Measurements from ENCODE around the gene BAMBI.
A peak's percentile ranks its signal among the peaks of the same experiment; 100 is the strongest.

Gene BAMBI

DNA sequence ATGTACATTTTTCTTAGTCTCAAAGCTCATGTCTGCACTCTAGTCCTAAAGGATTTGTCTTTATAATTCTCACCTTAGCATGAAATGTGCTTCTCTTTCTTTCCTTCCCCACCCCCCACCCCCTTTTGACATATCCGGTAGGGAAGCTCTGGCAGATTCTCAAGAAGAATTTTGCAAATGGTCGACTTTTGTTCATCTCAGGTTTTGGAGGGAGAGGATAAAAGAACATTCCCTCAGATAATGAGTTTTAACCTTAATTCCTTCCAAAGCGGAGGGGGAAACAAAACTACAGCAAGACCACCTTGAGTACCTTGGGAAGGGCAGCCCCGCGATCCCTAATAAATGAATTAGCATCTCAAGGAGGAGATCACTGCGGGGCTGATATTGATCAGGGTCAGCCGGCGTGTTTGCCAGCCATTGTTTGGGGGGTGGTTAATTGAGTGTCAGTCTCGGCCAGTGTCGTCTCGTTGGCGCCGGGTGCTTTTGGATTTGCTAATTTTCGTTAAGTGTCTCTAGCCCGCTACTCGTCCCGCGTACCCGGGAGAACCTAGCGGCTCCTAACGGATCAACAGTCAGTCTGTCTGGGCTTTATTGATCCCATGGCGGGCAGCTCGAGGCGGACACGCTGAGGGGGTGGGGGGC, 874 bp upstream of the BAMBI start:
- DNase-seq (ENCODE audit: low spot score), result no peak

DNA sequence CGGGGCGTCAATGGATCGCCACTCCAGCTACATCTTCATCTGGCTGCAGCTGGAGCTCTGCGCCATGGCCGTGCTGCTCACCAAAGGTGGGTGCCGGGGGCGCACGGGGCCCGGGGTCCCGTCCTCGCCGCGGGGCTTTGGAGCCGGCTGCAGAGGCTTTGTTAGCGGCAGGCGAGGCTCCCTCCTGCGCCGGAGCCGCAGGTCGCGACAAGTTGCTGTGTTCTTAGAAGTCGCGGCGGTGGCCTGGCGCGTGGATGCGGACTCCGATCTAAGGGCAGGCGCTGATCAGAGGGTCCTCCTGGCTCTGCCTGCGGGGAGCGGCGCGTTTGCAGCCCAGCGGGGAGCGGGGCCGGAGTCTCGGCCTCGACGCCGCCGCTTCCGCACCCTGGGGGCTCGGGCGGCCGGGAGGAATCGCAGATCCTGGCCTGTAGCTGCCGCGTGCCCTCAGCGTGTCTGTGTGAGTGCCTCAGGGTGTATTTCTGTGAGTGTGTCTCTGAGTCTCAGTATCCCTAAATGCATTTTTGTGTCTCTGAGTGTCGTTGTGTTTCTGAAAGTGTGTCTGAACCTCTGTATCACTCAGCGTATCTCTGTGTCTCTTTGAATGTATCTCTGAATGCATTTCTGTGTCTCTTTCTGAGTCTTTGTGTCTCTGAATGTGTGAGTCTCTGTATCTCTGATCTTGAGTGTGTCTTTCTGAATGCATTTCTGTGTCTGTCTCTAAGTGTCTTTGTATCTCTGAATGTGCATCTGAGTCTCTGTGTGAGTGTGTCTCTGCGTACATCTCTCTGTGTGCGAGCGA, 766 bp downstream of the BAMBI start:
- DNase-seq (ENCODE audit: low spot score), result peak; percentile 16

DNA sequence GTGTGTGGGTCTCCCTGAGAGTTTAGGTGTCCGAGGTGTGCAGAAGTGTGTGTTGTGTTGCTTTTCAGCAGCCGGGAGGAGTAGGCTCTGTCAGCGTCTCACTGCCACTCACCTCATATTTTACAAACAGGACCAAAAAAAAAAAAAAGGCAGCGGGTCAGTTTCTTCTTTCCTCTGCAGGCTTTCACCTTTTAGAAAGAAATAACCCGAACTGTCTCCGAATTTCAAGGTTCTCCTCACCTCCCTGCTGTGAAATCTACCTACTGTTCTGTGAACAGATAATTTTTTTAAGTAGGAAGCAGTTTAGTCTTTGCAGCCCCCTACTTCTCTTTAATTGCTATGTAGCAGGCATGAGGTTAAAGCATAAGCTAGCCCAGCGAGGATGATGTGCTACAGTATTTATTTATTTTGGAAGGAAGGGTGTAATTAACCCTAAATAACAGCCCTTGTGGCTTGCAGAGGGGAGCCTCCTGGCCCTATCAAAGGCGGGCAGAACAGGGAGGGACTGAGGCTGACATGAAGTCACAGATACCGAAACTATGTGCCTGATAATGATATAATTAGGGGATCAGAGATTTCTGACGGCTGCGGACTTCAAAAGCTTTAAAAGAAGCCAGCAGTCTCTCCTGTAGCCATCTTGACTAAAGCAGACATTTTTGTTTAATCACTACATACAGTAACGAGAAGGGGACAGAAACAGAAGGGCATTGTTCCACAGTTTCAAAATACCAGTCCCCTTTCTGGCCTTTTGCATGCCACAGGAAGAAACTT, 1.6 kb downstream of the BAMBI start:
- DNase-seq (ENCODE audit: low spot score), result no peak

DNA sequence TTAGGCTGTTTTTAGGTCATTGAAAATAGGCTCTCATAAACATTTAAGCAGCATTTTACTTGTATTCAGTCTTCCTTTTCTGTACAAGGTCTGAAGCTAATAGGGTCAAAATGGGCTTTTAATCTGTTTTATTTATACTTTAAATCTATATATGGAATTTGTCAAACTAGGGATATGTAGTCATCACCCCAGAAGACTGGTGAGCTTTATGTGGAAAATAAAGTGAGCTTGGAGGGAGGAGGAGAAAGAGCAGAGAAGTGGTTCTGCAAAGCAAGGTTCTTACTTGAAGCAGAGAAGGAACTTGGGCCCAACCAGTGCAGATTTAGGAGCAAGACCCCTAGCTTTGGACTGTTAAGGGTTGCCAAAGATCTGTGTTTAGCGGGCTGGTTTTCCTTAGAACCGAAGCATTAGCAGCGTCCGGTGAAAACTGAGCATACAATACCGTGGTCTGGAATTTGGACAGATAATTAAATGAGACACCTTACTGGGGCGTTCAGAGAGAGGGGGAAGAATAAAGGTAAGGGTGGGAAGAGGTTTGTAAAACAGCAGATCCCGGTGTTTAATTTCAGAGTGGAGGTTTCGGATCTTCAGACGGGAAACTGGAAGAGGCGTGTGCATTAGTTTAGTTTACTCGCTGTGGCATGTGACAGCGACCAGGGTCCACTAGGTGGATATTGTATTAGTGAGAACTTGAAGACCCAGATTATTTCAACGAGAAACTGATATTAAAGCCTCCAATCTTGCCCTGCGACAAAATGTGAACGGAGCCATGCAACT, 2.4 kb downstream of the BAMBI start:
- DNase-seq (ENCODE audit: low spot score), result no peak

DNA sequence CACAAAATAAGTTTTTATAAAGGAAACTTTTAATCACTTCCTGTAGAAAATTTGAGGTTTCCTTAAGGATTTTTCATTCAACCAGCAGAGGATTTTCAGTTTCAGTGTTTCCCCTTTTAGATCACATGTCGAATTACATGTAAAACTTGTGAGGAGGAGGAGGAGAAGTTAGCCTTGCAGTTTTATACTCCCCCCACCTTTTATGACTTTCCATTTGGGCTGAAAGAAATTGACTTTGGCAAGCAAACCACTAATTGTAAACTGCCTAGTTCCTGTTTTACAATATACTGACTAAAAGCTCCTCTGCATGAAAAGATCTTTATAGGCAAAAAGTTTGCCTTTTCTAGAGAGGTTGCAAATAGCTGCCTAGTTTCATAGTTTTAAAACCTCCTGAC, 3.0 kb downstream of the BAMBI start:
- DNase-seq (ENCODE audit: low spot score), result no peak

DNA sequence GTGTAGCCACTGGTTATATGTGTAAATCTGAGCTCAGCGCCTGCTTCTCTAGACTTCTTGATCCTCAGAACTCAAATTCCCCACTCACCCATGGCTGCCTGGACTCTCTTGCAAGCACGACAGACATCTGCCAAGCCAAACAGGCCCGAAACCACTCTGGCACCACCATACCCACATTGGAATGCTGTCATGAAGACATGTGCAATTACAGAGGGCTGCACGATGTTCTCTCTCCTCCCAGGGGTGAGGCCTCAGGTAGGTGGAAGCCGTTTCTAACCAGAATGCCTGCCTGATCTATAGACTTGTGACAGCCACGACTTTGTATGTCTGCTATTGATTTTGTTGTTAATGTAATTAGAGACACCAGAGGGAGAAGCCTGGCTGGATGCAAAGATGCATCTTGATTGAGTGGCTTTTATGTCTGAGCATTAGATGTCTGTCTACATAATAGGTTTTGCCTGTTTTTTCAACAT, 4.0 kb downstream of the BAMBI start:
- no peak for DNase-seq (ENCODE audit: low spot score)

DNA sequence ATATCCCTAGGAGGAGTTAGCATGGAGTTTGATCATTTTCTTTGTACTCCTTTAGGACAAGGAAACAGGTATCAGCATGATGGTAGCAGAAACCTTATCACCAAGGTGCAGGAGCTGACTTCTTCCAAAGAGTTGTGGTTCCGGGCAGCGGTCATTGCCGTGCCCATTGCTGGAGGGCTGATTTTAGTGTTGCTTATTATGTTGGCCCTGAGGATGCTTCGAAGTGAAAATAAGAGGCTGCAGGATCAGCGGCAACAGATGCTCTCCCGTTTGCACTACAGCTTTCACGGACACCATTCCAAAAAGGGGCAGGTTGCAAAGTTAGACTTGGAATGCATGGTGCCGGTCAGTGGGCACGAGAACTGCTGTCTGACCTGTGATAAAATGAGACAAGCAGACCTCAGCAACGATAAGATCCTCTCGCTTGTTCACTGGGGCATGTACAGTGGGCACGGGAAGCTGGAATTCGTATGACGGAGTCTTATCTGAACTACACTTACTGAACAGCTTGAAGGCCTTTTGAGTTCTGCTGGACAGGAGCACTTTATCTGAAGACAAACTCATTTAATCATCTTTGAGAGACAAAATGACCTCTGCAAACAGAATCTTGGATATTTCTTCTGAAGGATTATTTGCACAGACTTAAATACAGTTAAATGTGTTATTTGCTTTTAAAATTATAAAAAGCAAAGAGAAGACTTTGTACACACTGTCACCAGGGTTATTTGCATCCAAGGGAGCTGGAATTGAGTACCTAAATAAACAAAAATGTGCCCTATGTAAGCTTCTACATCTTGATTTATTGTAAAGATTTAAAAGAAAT, 4.8 kb downstream of the BAMBI start:
- DNase-seq (ENCODE audit: low spot score), result no peak

DNA sequence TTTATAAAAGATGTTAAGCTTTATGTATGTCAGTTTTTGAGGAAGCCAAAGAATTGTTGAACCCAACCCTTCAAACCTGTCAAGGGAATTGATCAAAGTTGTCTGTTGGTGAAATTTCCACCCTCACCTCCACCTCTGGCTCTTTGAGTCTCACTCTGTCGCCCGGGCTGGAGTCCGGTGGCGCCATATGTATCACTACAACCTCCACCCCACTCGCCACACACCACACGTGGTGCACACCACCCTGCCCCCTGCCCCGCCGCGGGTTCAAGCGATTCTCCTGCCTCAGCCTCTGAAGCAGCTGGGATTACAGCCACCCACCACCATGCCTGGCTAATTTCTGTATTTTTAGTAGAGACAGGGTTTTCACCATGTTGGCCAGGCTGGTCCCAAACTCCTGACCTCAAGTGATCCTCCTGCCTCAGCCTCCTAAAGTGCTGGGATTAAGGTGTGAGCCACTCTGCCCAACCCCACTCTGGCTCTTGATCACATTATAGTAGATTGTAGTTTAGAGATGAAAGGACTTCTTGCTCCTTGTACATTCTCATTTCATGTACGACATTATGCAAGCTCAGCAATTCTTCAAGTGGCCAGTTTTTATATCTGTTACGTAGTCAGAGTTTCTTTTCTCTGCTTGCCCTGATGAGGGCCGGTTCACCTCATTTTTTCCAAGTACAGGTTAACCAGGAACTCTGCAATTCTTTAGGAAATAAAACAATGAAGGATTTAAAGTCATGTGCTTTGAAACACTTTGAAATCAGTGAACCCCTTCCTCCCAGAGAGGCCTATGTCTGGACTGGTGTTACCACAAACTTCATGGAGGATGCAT, 7.0 kb downstream of the BAMBI start:
- DNase-seq (ENCODE audit: low spot score), result no peak

DNA sequence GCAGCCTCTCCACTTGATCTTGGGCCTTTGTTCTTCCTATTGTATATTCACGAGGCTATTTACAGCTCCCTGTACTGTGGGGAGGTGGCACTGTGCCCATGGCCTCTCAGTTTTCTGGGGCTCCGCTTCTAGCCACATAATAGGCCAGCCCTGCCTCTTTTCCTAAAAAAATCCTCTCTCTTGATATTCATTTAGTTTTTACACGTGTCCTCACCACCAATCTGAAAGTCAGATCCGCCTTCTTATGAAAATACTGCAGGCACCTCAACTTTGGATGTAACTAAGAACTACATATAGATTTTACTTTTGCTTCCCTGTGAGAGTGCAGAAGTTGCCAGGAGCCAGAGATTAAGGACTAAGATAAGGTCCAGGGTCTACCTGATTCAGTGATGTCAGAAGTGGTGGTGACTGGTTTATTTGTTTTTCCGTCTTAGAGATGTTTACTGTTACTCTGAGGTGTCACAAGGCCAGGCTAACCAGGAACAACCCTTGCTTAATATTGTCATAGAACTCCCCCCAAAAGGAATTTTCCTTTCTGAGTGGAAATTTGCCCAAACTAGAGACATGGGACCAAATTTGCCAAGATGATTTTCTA, 7.8 kb downstream of the BAMBI start:
- DNase-seq (ENCODE audit: low spot score), result no peak

DNA sequence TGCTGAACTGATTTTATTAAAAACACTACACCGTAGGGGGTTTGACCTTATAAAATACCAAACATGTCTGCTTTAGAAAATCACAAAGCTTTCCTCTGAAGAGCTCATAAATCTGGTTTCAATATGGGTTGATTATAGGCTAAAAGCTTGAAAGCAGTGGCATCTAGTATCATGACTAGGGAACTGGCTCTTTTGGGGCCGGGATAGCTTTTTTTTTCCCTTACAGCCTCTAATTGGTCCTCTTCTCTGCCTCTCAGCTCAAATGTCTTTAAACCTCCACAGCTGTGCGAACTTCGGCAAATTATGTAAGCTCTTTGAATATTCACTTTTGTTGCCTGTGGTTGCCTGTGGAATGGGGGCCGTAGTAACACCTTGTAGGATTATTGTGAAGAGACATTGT, 8.4 kb downstream of the BAMBI start:
- no peak for DNase-seq (ENCODE audit: low spot score)

DNA sequence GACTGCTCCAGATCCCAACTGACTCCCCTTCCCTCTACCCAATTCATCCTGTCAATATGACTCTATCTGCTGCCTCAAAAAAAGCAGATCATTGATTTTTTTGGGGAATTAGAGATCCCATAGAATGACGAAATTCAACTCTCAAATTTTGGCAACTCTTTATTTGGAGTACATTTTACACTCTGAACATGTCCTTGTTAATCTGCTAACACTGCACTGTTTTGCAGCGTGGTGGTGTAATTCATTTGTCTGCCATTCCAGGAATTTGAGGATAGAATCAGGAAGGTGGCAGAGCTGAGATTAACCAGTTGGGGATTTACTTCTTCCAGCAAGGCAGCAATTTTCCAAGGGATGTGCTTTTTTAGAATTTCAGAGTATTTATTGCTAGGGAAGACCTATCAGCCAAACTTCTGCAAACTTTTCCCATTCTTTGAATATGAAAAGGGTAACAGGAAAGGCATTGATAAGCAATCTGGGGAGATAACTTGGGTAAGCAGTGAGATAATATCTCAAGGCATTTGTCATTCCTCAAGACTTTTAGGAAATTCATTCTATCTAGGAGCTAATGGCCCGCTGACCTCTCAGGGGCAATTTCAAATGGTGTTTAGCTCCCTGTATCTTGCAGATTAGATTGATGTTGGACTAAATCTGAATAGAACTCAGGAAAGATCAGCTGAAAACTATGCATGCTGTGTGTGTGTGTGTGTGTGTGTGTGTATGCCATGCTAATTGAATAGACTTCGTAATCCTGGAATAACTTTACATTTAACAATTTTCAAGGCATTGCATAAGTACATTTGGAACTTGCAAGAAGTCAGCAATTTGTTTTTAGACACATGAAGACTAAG, 9.7 kb downstream of the BAMBI start:
- no peak for DNase-seq (ENCODE audit: low spot score)

DNA sequence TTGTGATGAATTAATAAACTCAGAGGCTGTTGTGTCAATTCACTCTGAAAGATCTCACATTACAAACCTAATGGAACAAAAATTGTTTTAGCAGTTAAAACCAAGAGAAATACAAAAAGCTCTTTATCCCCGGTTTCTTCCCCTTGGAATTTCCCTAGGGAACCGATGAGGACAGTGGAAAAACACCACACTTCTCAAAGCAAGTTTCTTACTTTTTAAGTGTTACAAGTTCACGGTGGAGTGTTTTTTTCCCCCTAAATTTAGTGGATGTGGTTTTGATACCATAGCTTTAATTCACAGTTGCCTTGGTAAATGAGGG, 10.3 kb downstream of the BAMBI start:
- no peak for DNase-seq (ENCODE audit: low spot score)

DNA sequence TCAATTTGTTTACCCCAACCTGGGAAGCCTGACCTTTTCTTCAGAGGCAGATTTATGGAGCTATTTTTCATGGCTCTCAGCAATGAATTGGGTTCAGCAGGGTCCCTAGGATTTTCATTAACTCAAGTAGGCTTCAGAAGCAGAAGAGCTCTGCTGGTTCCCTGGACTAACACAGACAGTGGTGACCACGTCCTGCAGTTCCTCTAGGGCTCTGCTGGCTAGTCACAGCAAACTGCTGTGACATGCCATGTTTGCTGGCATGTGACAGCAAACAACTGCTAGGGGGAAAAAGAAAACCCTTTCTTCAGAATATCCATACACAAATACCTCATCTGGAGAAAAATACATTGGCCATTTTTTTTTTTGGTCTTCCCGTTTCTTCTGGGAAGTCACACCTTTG, 13.2 kb downstream of the BAMBI start:
- no peak for DNase-seq (ENCODE audit: low spot score)

DNA sequence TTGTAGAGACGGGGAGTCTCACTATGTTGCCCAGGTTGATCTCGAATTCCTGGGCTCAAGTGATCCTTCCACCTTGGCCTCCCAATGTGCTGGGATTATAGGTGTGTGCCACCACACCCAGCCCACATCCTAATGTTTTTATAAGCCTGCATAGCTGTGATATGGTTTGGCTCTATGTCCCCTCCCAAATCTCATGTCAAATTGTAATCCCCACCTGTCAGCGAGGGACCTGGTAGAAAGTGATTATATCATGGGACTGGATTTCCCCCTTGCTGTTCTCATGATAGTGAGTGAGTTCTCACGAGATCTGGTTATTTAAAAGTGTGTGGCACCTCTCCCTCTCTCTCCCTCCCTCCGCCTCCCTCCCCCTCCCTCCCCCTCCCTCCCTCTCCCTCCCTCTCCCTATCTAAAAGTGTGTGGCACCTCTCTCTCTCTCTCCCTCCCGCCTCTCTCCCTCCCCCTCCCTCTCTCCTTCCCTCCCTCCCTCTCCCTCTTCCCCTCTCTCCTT, 13.9 kb downstream of the BAMBI start:
- DNase-seq (ENCODE audit: low spot score), result no peak

DNA sequence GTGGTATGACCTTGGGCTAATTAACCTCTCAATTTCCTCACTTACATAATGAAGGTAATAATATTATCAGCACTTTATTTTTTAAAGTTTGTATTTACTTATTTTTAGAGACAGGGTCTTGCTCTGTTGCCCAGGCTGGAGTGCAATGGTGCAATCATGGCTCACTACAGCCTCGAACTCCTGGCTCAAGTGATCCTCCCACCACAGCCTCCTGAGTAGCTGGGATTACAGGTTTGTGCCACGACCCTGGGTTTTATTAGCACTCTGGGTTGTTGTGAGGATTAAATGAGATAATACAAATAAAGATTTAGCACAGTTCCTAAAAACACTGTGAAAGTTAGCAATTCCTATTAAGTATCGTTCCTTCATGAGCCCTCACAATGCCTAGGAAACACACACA, 14.7 kb downstream of the BAMBI start:
- no peak for DNase-seq (ENCODE audit: low spot score)

DNA sequence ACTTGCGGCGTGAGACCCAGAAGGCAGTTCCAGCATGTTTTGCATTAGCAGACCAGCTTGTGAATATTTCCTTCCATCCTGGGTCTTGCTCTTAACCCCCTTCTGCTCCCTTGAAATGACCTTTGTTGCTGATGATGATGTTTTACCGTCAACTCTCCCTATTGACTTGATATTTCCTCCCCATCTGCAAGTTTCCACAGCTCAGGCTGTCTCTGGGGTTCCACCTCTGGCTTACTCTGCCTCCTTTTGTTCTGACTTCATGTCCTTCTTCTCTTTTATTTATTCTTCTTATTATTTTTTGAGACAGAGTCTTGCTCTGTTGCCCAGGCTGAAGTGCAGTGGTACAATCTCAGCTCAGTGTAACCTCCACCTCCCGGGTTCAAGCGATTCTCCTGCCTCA, 17.2 kb downstream of the BAMBI start:
- DNase-seq (ENCODE audit: low spot score), result no peak

DNA sequence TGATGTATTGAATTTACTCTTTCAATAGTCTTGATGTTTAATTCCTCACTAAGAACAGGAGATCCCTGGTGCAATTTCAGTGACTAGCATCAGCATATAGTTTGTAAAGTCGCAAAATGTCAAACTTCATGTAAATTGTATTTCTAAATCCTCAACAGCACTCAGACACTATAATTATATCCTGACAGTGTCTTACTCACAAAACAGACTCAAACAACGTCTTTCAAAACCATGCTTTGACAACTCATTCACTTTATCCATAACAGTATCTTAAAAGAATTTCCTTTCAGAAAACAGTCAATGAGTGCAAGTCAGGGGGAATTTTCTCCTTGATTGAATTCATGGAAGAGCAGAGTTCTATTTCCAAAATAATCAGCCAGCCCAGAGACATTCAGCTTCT, 20.8 kb downstream of the BAMBI start:
- DNase-seq (ENCODE audit: low spot score), result no peak

DNA sequence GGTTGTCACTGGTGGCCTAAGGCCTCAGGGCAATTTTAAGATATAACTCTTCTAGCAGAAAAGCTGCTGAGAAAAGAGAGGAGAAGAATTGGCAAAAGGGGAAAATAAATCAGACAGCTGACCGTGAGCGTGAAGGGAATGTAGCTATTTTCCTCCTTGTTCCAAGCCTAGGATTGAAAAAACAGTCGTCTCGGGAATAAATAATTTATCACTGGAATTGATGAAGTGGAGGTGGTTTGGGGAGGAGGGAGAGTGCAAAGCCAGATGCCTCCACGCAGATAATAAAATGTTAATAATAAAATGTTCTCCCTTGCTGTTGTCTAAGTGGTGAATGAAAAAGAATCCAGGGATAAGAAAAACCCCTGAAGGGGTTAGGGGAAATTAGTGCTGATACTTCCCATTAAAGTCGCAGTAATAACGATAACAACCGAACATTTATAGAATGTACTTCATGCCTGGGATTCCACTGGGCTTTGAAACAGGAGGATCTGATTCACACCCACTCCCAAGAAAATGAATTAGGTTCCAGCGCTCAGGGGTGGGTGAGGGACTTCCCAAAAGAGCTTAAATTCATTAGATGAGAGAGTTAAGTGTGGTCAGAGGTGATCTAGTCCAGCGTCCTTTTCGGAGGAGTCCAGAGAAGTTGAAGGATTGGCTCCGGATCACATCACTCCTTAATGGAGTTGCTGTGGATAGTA, 27.3 kb downstream of the BAMBI start:
- DNase-seq (ENCODE audit: low spot score), result no peak

All from Ammon's horn (tissue), 1 donor.